H1 (cell line): ENCODE data around the gene PPP4R4. TPM values are rescaled to one million over a fixed set of nuclear protein-coding genes. Genes with fewer than 3 reads are reported as not detected.

ENCODE experiments used
- CTCF ChIA-PET: fragments of 300-600 bp; sonication (Branson Sonifier 250); formaldehyde crosslinking; loops from one replicate; lab custom pipeline; 2021; ENCODE audit not compliant: partially characterized antibody; lab: Charles Lee
- POLR2A ChIA-PET: fragments of 300-600 bp; sonication (Branson Sonifier 250); formaldehyde crosslinking; loops from one replicate; lab custom pipeline; 2021; ENCODE audit warnings: inconsistent platforms; ENCODE audit not compliant: partially characterized antibody; lab: Charles Lee
- DNase-seq, 2 experiments: peaks; one replicate each; pipeline versions ENCODE4 v3.0.0 to v3.0.0-alpha.2; 2010 to 2022; ENCODE audit warnings: low spot score in 2 of 2, low read depth in 1 of 2, mixed read lengths in 1 of 2
- FAIRE-seq: peaks from 2 replicates; lab custom pipeline; 2011; peaks lifted over from hg19 to GRCh38; lab: Jason Lieb, UNC
- H2AFZ ChIP-seq: 2 replicates; pipeline ENCODE4 v1.8.1; 2012; ENCODE audit warnings: low read length, inconsistent platforms
- H2AK5ac ChIP-seq: 2 replicates; pipeline ENCODE4 v1.6.1; 2013; ENCODE audit warnings: low read depth, low read length
- H2BK120ac ChIP-seq: replicated peaks from 2 replicates; pipeline ENCODE3; 2013; ENCODE audit warnings: low read depth, low read length, inconsistent platforms
- H2BK12ac ChIP-seq: 2 replicates; pipeline ENCODE4 v1.6.1; 2013; ENCODE audit warnings: low read depth, low read length
- H2BK15ac ChIP-seq: 2 replicates; pipeline ENCODE4 v1.6.1; 2013; ENCODE audit warnings: low read length
- H2BK20ac ChIP-seq: 2 replicates; pipeline ENCODE4 v1.6.1; 2013; ENCODE audit warnings: low read length
- H2BK5ac ChIP-seq: 2 replicates; pipeline ENCODE4 v1.6.1; 2013; ENCODE audit warnings: low read depth, low read length
- H3K14ac ChIP-seq: 2 replicates; pipeline ENCODE4 v1.6.1; 2013; ENCODE audit warnings: inconsistent platforms; ENCODE audit not compliant: insufficient read length
- H3K18ac ChIP-seq: 2 replicates; pipeline ENCODE4 v1.6.1; 2013; ENCODE audit warnings: low read length; ENCODE audit errors: extremely low read depth
- H3K23ac ChIP-seq: 2 replicates; pipeline ENCODE4 v1.6.1; 2013; ENCODE audit warnings: inconsistent platforms; ENCODE audit not compliant: insufficient read length
- H3K23me2 ChIP-seq: 2 replicates; pipeline ENCODE4 v1.6.1; 2013; ENCODE audit warnings: low read depth, low read length
- H3K27ac ChIP-seq: 2 replicates; pipeline ENCODE4 v1.6.1; 2011; ENCODE audit warnings: low read depth, low read length, inconsistent platforms
- H3K27me3 ChIP-seq, 4 experiments: replicated peaks in 1 of 4; 1 replicate in 1 of 4; 2 replicates in 3 of 4; pipeline versions ENCODE4 v1.6.1 to v1.8.1; 2011 to 2013; ENCODE audit warnings: low read length in 3 of 4, mild to moderate bottlenecking in 3 of 4, inconsistent platforms in 2 of 4, mixed read lengths in 2 of 4, moderate library complexity in 1 of 4; ENCODE audit not compliant: control insufficient read depth in 3 of 4, insufficient read depth in 3 of 4; ENCODE audit errors: extremely low read depth in 1 of 4
- H3K36me3 ChIP-seq, 4 experiments: 2 replicates each; pipeline versions ENCODE4 v1.6.1 to v1.8.1; 2011 to 2013; ENCODE audit warnings: mild to moderate bottlenecking in 4 of 4, low read length in 3 of 4, moderate library complexity in 2 of 4, control low read depth in 1 of 4, inconsistent platforms in 1 of 4; ENCODE audit not compliant: insufficient read depth in 4 of 4, control insufficient read depth in 2 of 4
- H3K4ac ChIP-seq: replicated peaks from 2 replicates; pipeline ENCODE3; 2013; ENCODE audit warnings: low read length, low read depth, mixed read lengths, inconsistent platforms; ENCODE audit not compliant: insufficient read length
- H3K4me1 ChIP-seq, 4 experiments: replicated peaks in 1 of 4; 1 replicate in 1 of 4; 2 replicates in 3 of 4; pipeline versions ENCODE4 v1.6.1 to v1.8.1; 2011 to 2013; ENCODE audit warnings: low read length in 3 of 4, inconsistent platforms in 2 of 4, mixed read lengths in 1 of 4; ENCODE audit not compliant: insufficient read depth in 4 of 4, control insufficient read depth in 3 of 4
- H3K4me2 ChIP-seq, 2 experiments: 2 replicates each; pipeline versions ENCODE4 v1.6.1 to v1.8.1; 2011 to 2013; ENCODE audit warnings: low read depth in 2 of 2, low read length in 2 of 2, control low read depth in 1 of 2, inconsistent platforms in 1 of 2, mild to moderate bottlenecking in 1 of 2; ENCODE audit not compliant: insufficient read depth in 1 of 2
- H3K4me3 ChIP-seq, 4 experiments: fragments of 200-600, 300-600 bp in 1 of 4; sonication (generic), shearing (Covaris generic), sonication (Bioruptor Twin) in 1 of 4; 2 replicates each; pipeline versions ENCODE4 v1.5.1 to v1.8.1; 2011 to 2016; ENCODE audit warnings: low read length in 4 of 4, low read depth in 3 of 4, control low read depth in 2 of 4, inconsistent platforms in 2 of 4, mild to moderate bottlenecking in 2 of 4, mixed read lengths in 1 of 4, moderate library complexity in 1 of 4; ENCODE audit not compliant: insufficient read depth in 2 of 4; ENCODE audit errors: extremely low read depth in 1 of 4
- H3K56ac ChIP-seq: replicated peaks from 2 replicates; pipeline ENCODE3; 2013; ENCODE audit warnings: low read depth, mild to moderate bottlenecking, mixed read lengths, low read length, inconsistent platforms; ENCODE audit not compliant: insufficient read length
- H3K79me1 ChIP-seq: 2 replicates; pipeline ENCODE4 v1.6.1; 2013; ENCODE audit warnings: low read depth, low read length, control low read depth
- H3K79me2 ChIP-seq, 2 experiments: 2 replicates each; pipeline versions ENCODE4 v1.6.1 to v1.8.1; 2012 to 2013; ENCODE audit warnings: low read length in 2 of 2, mild to moderate bottlenecking in 2 of 2, inconsistent platforms in 1 of 2; ENCODE audit not compliant: insufficient read depth in 2 of 2, control insufficient read depth in 1 of 2
- H3K9ac ChIP-seq, 4 experiments: replicated peaks in 1 of 4; 1 replicate in 1 of 4; 2 replicates in 3 of 4; pipeline versions ENCODE4 v1.6.1 to v1.8.1; 2011 to 2013; ENCODE audit warnings: low read depth in 3 of 4, low read length in 3 of 4, control low read depth in 2 of 4, mild to moderate bottlenecking in 2 of 4, moderate library complexity in 2 of 4, inconsistent platforms in 1 of 4; ENCODE audit errors: extremely low read depth in 1 of 4
- H3K9me3 ChIP-seq, 2 experiments: 2 replicates each; pipeline versions ENCODE4 v1.6.1 to v1.8.1; 2012 to 2013; ENCODE audit warnings: mild to moderate bottlenecking in 2 of 2, moderate library complexity in 2 of 2, control low read depth in 1 of 2, inconsistent platforms in 1 of 2, low read depth in 1 of 2, low read length in 1 of 2, mixed read lengths in 1 of 2; ENCODE audit not compliant: insufficient read depth in 2 of 2
- H4K20me1 ChIP-seq, 2 experiments: replicated peaks in 1 of 2; 2 replicates each; pipeline versions ENCODE3 to v1.8.1; 2011 to 2013; ENCODE audit warnings: inconsistent platforms in 2 of 2, low read length in 2 of 2, mild to moderate bottlenecking in 1 of 2; ENCODE audit not compliant: insufficient read depth in 2 of 2, control insufficient read depth in 1 of 2
- H4K5ac ChIP-seq: 2 replicates; pipeline ENCODE4 v1.6.1; 2013; ENCODE audit warnings: low read length, low read depth, mixed read lengths, inconsistent platforms; ENCODE audit not compliant: insufficient read length
- H4K8ac ChIP-seq: 2 replicates; pipeline ENCODE4 v1.8.0; 2013; ENCODE audit warnings: mild to moderate bottlenecking, moderate library complexity, low read length, inconsistent platforms; ENCODE audit not compliant: insufficient read depth; ENCODE audit errors: extremely low read depth
- H4K91ac ChIP-seq: replicated peaks from 2 replicates; pipeline ENCODE3; 2013; ENCODE audit warnings: low read length, mixed read lengths, inconsistent platforms; ENCODE audit not compliant: insufficient read length
- CEBPB ChIP-seq: IDR thresholded peaks from 2 replicates; pipeline ENCODE4 v1.6.1; 2012; ENCODE audit warnings: low read depth, low read length
- E2F6 ChIP-seq: IDR thresholded peaks from 2 replicates; pipeline ENCODE4 v1.6.1; 2012; ENCODE audit warnings: inconsistent platforms
- JUND ChIP-seq: IDR thresholded peaks from 2 replicates; pipeline ENCODE4 v1.6.1; 2011; ENCODE audit warnings: mild to moderate bottlenecking, improper control_type of control experiment, low read length
- RFX5 ChIP-seq: IDR thresholded peaks from 2 replicates; pipeline ENCODE4 v1.6.1; 2011; ENCODE audit warnings: low read depth, low read length, improper control_type of control experiment, borderline replicate concordance
- SIN3A ChIP-seq, 2 experiments: IDR thresholded peaks in 1 of 2; conservative IDR thresholded peaks in 1 of 2; 2 replicates each; pipeline ENCODE4 v1.6.1; 2011 to 2012; ENCODE audit warnings: low read length in 2 of 2, improper control_type of control experiment in 1 of 2, low read depth in 1 of 2, mild to moderate bottlenecking in 1 of 2
- TAF1 ChIP-seq: IDR thresholded peaks from 2 replicates; pipeline ENCODE4 v1.6.1; 2011; ENCODE audit warnings: mild to moderate bottlenecking, low read depth, low read length
- TAF7 ChIP-seq: optimal IDR thresholded peaks from 2 replicates; pipeline ENCODE3; 2011; ENCODE audit warnings: low read depth, mild to moderate bottlenecking, inconsistent platforms, low read length, moderate library complexity, borderline replicate concordance
- WGBS, 2 experiments: shearing (Covaris generic) in 1 of 2; methylation state at CpG; one replicate each; pipeline versions ENCODE4 v1.1.6 to v1.1.7; 2013 to 2015; ENCODE audit warnings: low lambda C conversion rate in 2 of 2, mixed read lengths in 2 of 2, inconsistent platforms in 1 of 2, low coverage in 1 of 2, missing lambda C conversion rate in 1 of 2; ENCODE audit not compliant: insufficient replicate concordance in 2 of 2, insufficient coverage in 1 of 2, insufficient read length in 1 of 2; ENCODE audit errors: extremely low coverage in 1 of 2, missing lambda C conversion rate in 1 of 2; 5-methylcytosine and 5-hydroxymethylcytosine counted together
- polyA plus RNA-seq, 7 experiments: library from polyadenylated mRNA; depleted of rRNA in 3 of 7; stranded (reverse) in 5 of 7; unstranded in 2 of 7; fragments of >200 nt in 5 of 7; fragments of 200-250 nt in 2 of 7; gene quantifications; 1 replicate in 5 of 7; 2 replicates in 1 of 7; 4 replicates in 1 of 7; pipeline versions ENCODE4 v1.2.1 to v1.2.3, GENCODE V29; 2011 to 2013; ENCODE audit warnings: missing spikeins in 2 of 7, mixed read lengths in 2 of 7
- total RNA-seq: library from RNA; stranded (reverse); fragmentation: NEBNext Ultra II Directional; extraction: Animal tissue kit (Norgen Biotek cat#: 25700); gene quantifications from 2 replicates; pipeline ENCODE4 v1.2.1, GENCODE V29; 2021
- TF ChIP-seq, protein P1 (sequence below): IDR thresholded peaks from 2 replicates; pipeline ENCODE4 v1.6.1; 2011; ENCODE audit warnings: low read depth, mild to moderate bottlenecking, low read length; ENCODE audit not compliant: insufficient read depth

The PPP4R4 gene
- total and polyA plus RNA-seq, 2 of the 8 experiments (the other 6 are each of a cell fraction or from before 2014, with no cell fraction given) = 3.3 to 9.6 TPM

GRCh38 chr14:94203473-94204210, 29.5 kb downstream of the PPP4R4 start:
- no peak overlapping the region for H2BK120ac ChIP-seq
- no peak overlapping the region for H3K18ac ChIP-seq
- no peaks in the 10 kb centered on the region for H3K27me3 ChIP-seq
- H3K79me1 ChIP-seq = no peaks in the 10 kb centered on the region; the same call in 1 of the 2 replicates
- no peak overlapping the region for H3K14ac ChIP-seq
- no peak overlapping the region for H3K23ac ChIP-seq
- no peak overlapping the region for H3K56ac ChIP-seq
- 93% methylated on average over 2 of the region's 2 CpGs; no CpG with 5 or more reads in 1 of the 2 experiments for whole genome bisulfite sequencing, 2 experiments
- H3K36me3 ChIP-seq = no peaks in the 10 kb centered on the region
- FAIRE-seq = no peak
- no peaks in the 10 kb centered on the region for H4K20me1 ChIP-seq
- H2AK5ac ChIP-seq = no peak overlapping the region
- no peaks in the 10 kb centered on the region; a peak in 1 of 7 replicates for H3K4me1 ChIP-seq
- no peak overlapping the region for H2BK20ac ChIP-seq
- H2BK12ac ChIP-seq = no peak overlapping the region
- CTCF ChIA-PET = no interaction called here
- H3K27ac ChIP-seq = no peak overlapping the region
- no peak overlapping the region for H4K5ac ChIP-seq
- no peak overlapping the region for H3K9ac ChIP-seq
- no peak overlapping the region for H4K91ac ChIP-seq
- no peak for DNase-seq
- no peak overlapping the region for H2AFZ ChIP-seq
- peaks cover 0 to 19% of the 10 kb centered on the region in 2 experiments; a peak in 2 of 4 replicates for H3K79me2 ChIP-seq
- no peak overlapping the region for H4K8ac ChIP-seq
- H3K4ac ChIP-seq = no peak overlapping the region
- TF ChIP-seq CEBPB = no peak
- no peak for TF ChIP-seq SIN3A (conservative IDR thresholded peaks at IDR 0.05 in 1 of 2, IDR thresholded peaks at IDR 0.05 in 1 of 2; ENCODE audit: low read depth in 1 of 2, low read length in 2 of 2)
- no peak for TF ChIP-seq RFX5
- no peak for TF ChIP-seq TAF1
- no peak for TF ChIP-seq JUND
- TF ChIP-seq E2F6 = no peak
- TF ChIP-seq TAF7 = no peak
- TF ChIP-seq, protein P1, sequence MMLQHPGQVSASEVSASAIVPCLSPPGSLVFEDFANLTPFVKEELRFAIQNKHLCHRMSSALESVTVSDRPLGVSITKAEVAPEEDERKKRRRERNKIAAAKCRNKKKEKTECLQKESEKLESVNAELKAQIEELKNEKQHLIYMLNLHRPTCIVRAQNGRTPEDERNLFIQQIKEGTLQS = no peak
- TF ChIP-seq, all 59 proteins: peak for 0
- Histone ChIP-seq H3K4me3 (no peak overlapping the region), H2BK15ac (no peak overlapping the region), H2BK5ac (no peak overlapping the region), H3K9me3 (peaks cover 3 to 5% of the 10 kb centered on the region in 2 experiments; a peak in 2 of 4 replicates), H3K4me2 (no peak overlapping the region), H3K23me2 (no peaks in the 10 kb centered on the region)
- POLR2A ChIA-PET = no interaction called here
